NOMO-1 (cell line): Measurements from ENCODE around the gene HIF1AN.

Source experiments
- DNase-seq, 2 experiments: peaks; one replicate each; lab custom pipeline; 2025; ENCODE audit not compliant: unreplicated experiment in 2 of 2; lab: John Stamatoyannopoulos, UW

Gene HIF1AN

GRCh38 chr10:100520811-100521210 lies 14.9 kb upstream of the HIF1AN start:
- no peak for DNase-seq

GRCh38 chr10:100522107-100522801 lies 13.5 kb upstream of the HIF1AN start:
- no peak for DNase-seq

- no peak for DNase-seq
These were observed 12.8 kb upstream of the HIF1AN start for GRCh38 chr10:100522945-100523344.

GRCh38 chr10:100524206-100524605 lies 11.5 kb upstream of the HIF1AN start:
- DNase-seq: no peak

- DNase-seq: no peak
These were observed 11.1 kb upstream of the HIF1AN start for GRCh38 chr10:100524638-100525037.

- DNase-seq: no peak
These were observed 7.4 kb upstream of the HIF1AN start for GRCh38 chr10:100528123-100528886.

- no peak for DNase-seq
These were observed 6.7 kb upstream of the HIF1AN start for GRCh38 chr10:100528921-100529474.

GRCh38 chr10:100529475-100530298 lies 6.1 kb upstream of the HIF1AN start, which contains the start of gene NDUFB8:
Gene NDUFB8, minus strand, starts transcription at chr10:100529871. Its CDS starts 20 bp downstream, at chr10:100529851.
- peak; percentile 65 to 66 for DNase-seq

GRCh38 chr10:100531761-100532160 lies 4.0 kb upstream of the HIF1AN start:
- DNase-seq: no peak

GRCh38 chr10:100534726-100535125 lies 1.0 kb upstream of the HIF1AN start:
- no peak for DNase-seq

- no peak for DNase-seq
These were observed 417 bp upstream of the HIF1AN start for GRCh38 chr10:100535338-100535714.

- no peak for DNase-seq
These were observed 1.7 kb downstream of the HIF1AN start for GRCh38 chr10:100537475-100537874.

- DNase-seq: no peak
These were observed 9.2 kb downstream of the HIF1AN start for GRCh38 chr10:100544950-100545349.

- DNase-seq: peak; percentile 33 to 58
These were observed 15.5 kb downstream of the HIF1AN start for GRCh38 chr10:100551196-100551595.

- no peak for DNase-seq
These were observed 16.0 kb downstream of the HIF1AN start for GRCh38 chr10:100551738-100552137.

- peak in 1 of 2 experiments; percentile 7 for DNase-seq
These were observed 18.2 kb downstream of the HIF1AN start for GRCh38 chr10:100553929-100554328.

- DNase-seq: no peak
These were observed 19.2 kb downstream of the HIF1AN start for GRCh38 chr10:100554902-100555301.

- DNase-seq: no peak
These were observed 24.5 kb downstream of the HIF1AN start for GRCh38 chr10:100560248-100560647.

GRCh38 chr10:100561005-100561404 lies 25.3 kb downstream of the HIF1AN start:
- no peak for DNase-seq

- DNase-seq: peak; percentile 26 to 46
These were observed 26.4 kb downstream of the HIF1AN start for GRCh38 chr10:100562008-100562672.
